PC-3 (cell line): Measurements from ENCODE around the gene ENTPD5.

ENCODE experiments used
- EZH2 ChIP-seq: fragments of 300-600 bp; sonication (generic); IDR thresholded peaks from one replicate; pipeline ENCODE4 v1.6.1; 2017; ENCODE audit warnings: antibody characterized with exemption, mild to moderate bottlenecking, low read length; ENCODE audit not compliant: unreplicated experiment
- TF ChIP-seq, protein P1 (sequence below): fragments of 300-600 bp; sonication (generic); conservative IDR thresholded peaks from 2 replicates; pipeline ENCODE4 v1.5.1; 2017; ENCODE audit warnings: antibody characterized with exemption, low read depth, mild to moderate bottlenecking, low read length

DNA sequence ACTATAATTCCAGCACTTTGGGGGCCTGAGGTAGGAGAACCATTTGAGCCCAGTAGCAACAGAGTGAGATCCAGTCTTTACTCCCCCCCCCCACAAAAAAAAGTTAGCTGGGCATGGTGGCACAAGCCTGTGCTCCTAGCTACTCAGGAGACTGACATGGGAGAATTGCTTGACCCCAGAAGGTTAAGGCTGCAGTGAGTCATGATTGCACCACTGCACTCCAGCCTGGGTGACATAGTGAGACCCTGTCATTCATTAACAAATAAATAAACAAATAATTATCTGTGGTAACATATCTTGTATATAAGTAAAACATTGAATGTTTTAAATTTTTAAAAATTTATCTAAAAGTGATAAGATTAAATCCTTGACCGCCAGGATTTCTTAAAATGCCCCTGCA is 4.8 kb downstream of the ENTPD5 start:
- TF ChIP-seq, protein P1, sequence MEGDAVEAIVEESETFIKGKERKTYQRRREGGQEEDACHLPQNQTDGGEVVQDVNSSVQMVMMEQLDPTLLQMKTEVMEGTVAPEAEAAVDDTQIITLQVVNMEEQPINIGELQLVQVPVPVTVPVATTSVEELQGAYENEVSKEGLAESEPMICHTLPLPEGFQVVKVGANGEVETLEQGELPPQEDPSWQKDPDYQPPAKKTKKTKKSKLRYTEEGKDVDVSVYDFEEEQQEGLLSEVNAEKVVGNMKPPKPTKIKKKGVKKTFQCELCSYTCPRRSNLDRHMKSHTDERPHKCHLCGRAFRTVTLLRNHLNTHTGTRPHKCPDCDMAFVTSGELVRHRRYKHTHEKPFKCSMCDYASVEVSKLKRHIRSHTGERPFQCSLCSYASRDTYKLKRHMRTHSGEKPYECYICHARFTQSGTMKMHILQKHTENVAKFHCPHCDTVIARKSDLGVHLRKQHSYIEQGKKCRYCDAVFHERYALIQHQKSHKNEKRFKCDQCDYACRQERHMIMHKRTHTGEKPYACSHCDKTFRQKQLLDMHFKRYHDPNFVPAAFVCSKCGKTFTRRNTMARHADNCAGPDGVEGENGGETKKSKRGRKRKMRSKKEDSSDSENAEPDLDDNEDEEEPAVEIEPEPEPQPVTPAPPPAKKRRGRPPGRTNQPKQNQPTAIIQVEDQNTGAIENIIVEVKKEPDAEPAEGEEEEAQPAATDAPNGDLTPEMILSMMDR: no peak
- TF ChIP-seq EZH2: no peak
